Skeletal muscle cell (primary cell): ENCODE data around the gene C14orf132.

Experiments
- DNase-seq: peaks from one replicate; pipeline ENCODE4 v3.0.0-alpha.2; 2010; ENCODE audit warnings: low read depth
- H3K4me3 ChIP-seq: 2 replicates; pipeline ENCODE4 v1.5.1; 2011; ENCODE audit warnings: low read depth, mild to moderate bottlenecking, control low read depth, low read length, moderate library complexity

Gene C14orf132

DNA sequence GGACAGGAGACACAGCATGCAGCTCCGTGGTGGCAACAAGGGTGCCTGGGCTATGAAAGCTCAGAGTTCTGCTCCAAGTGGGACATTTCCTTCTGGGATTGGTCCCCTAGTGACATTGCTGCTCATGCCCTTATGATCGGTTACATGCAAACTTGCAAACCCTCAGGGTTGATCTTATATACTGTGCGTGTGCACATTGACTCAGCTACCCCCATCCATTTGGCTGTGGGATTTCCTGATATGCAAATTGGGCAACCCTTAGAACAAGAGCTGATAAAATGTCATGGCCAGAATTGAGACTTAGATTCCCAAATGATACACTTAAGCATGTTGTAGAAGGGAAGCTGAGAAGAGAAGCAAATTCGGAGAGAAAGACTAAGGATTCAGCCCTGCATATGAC is 92.7 kb downstream of the C14orf132 start:
- no peak overlapping the region for H3K4me3 ChIP-seq
- DNase-seq, result no peak

GRCh38 chr14:96134508-96134907 is 95.3 kb downstream of the C14orf132 start:
- no peak overlapping the region for H3K4me3 ChIP-seq
- DNase-seq, result no peak

GRCh38 chr14:96135285-96135684 is 96.1 kb downstream of the C14orf132 start:
- no peak overlapping the region for H3K4me3 ChIP-seq
- no peak for DNase-seq

- DNase-seq, result no peak
- H3K4me3 ChIP-seq, result no peak overlapping the region
Measured at GRCh38 chr14:96136371-96137005, 97.3 kb downstream of the C14orf132 start.

DNA sequence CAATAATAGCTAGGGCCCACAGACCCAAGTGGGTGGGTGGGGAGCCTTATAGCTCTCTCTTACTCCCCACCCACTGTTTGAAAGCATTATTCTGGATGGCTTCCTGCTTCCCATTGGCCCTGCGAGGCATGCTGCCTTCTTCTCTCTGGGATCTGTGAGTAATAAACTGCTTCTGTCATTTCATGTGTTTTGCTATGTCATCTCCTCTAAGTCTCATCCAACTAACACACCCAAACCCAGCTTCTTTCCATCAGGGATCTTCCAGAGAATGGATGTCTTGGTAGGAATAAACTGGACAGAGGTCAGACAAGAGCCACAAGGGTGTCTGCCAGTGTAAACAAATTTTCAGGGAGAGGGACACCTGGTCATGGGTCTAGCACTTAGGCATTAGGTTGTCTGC is 99.1 kb downstream of the C14orf132 start:
- no peak overlapping the region for H3K4me3 ChIP-seq
- DNase-seq, result no peak

- no peak for DNase-seq
- H3K4me3 ChIP-seq, result no peak overlapping the region
Measured at GRCh38 chr14:96139169-96139568, 100.0 kb downstream of the C14orf132 start.

GRCh38 chr14:96139879-96140278 is 100.7 kb downstream of the C14orf132 start:
- H3K4me3 ChIP-seq, result no peak overlapping the region
- no peak for DNase-seq

DNA sequence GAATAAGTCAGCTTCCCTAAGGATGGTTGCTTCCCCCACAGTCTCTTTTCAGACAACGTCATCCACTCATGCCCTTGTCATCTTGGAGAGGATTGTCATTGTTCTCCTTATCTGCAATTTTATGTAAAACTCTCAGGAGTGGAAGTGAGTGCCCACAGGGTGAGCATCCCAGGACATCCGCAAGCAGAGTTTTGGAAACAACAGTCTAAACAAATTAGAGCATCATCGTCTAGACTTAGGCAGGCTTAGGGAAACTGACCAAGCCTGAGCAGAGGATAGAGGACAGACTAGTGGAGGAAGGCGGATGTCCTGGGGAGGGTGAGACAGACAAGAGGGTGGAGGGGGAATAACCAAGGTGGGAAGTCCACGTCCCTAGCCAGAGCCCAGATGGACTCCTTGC is 101.8 kb downstream of the C14orf132 start:
- H3K4me3 ChIP-seq, result no peak overlapping the region
- DNase-seq, result no peak
